ENCODE results near the gene PLAAT2. TPM values are rescaled to one million over a fixed set of nuclear protein-coding genes. Genes with fewer than 3 reads are reported as not detected.

PLAAT2 gene
- total RNA-seq = under 1 TPM in 1 of 4 donors, not detected in 3; 0.47 TPM

DNA sequence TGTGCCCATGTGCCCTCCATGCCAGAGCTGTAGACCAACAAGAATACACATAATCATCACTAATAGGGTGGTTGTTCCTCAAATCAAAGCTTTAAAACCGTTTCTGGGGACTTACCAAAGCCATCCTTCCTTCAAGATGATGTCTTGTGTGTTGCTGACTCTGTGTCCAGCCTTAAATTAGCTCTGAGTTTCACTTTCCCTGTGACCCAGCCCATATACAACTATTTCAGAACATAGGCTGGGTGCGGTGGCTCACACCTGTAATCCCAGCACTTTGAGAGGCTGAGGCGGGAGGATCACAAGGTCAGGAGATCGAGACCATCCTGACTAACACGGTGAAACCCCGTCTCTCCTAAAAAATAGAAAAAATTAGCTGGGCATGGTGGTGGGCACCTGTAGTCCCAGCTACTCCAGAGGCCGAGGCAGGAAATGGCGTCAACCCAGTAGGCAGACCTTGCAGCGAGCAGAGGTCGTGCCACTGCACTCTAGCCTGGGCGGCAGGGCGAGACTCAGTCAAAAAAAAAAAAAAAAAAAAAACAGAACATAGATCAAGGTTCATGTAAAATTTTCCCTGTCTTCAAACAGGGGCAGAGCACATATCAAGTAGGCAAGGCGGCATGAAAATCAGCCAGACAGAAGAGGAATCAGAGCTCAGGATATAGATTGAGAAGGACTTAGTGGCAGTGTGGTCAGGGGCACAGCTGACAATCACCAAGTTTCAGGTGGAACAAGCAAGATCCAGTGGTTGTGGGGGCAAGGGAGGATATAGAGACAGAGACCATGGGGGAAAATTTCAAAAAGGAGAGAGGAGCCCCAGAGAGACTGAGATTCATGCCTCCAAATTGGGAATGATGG is at the start of gene PLAAT2:
PLAAT2 (minus strand) TSS at position 179 of the 855 bp plus-strand sequence; CDS start at position 124, 55 bp downstream.
- no peak for DNase-seq
- no peaks in the 10 kb centered on the region for H3K36me3 ChIP-seq
- 87 to 90% methylated on average over 7 to 10 of the region's 13 CpGs for WGBS, 2 donors
- H3K4me1 ChIP-seq = peaks cover 30 to 63% (median 40%) of the 10 kb centered on the region in 3 donors
- H3K9me3 ChIP-seq = no peaks in the 10 kb centered on the region
- intact Hi-C loops (cut with DNase I) = no loop called here
- no peak for TF ChIP-seq POLR2A (IDR thresholded peaks at IDR 0.05)
- no peaks in the 10 kb centered on the region for H3K27me3 ChIP-seq
- H3K27ac ChIP-seq = peak within 1 kb of the TSS; percentile 84 to 90 (median 88)
- H3K4me3 ChIP-seq = no peak within 1 kb of the TSS

GRCh38 chr11:63612181-63612580 is 49.0 kb upstream of the PLAAT2 start:
- Histone ChIP-seq H3K27me3 (peaks cover 0 to 13% (median 0%) of the 10 kb centered on the region in 4 donors), H3K36me3 (no peaks in the 10 kb centered on the region), H3K4me3 (no peak overlapping the region), H3K4me1 (peaks cover 4 to 54% (median 18%) of the 10 kb centered on the region in 3 donors), H3K9me3 (no peaks in the 10 kb centered on the region), H3K27ac (peak overlapping the region in 1 of 4 donors; percentile 81)
- TF ChIP-seq POLR2A (IDR thresholded peaks at IDR 0.05) = no peak
- TF ChIP-seq, protein P1, sequence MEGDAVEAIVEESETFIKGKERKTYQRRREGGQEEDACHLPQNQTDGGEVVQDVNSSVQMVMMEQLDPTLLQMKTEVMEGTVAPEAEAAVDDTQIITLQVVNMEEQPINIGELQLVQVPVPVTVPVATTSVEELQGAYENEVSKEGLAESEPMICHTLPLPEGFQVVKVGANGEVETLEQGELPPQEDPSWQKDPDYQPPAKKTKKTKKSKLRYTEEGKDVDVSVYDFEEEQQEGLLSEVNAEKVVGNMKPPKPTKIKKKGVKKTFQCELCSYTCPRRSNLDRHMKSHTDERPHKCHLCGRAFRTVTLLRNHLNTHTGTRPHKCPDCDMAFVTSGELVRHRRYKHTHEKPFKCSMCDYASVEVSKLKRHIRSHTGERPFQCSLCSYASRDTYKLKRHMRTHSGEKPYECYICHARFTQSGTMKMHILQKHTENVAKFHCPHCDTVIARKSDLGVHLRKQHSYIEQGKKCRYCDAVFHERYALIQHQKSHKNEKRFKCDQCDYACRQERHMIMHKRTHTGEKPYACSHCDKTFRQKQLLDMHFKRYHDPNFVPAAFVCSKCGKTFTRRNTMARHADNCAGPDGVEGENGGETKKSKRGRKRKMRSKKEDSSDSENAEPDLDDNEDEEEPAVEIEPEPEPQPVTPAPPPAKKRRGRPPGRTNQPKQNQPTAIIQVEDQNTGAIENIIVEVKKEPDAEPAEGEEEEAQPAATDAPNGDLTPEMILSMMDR (IDR thresholded peaks at IDR 0.05) = no peak
- no peak for DNase-seq
- intact Hi-C loops (cut with DNase I) = no loop called here

GRCh38 chr11:63611395-63611747 is 48.2 kb upstream of the PLAAT2 start:
- intact Hi-C loops (cut with DNase I) = no loop called here
- no peak overlapping the region for H3K4me3 ChIP-seq
- no peak for TF ChIP-seq POLR2A (IDR thresholded peaks at IDR 0.05)
- TF ChIP-seq, protein P1 (IDR thresholded peaks at IDR 0.05) = no peak
- H3K27ac ChIP-seq = peak overlapping the region in 1 of 4 donors; percentile 60
- WGBS, 2 donors = 64 to 78% methylated on average over 1 of the region's 1 CpG
- H3K36me3 ChIP-seq = no peaks in the 10 kb centered on the region
- H3K4me1 ChIP-seq = peaks cover 4 to 54% (median 18%) of the 10 kb centered on the region in 3 donors
- H3K9me3 ChIP-seq = no peaks in the 10 kb centered on the region
- peaks cover 0 to 13% (median 0%) of the 10 kb centered on the region in 4 donors for H3K27me3 ChIP-seq
- DNase-seq = no peak

GRCh38 chr11:63610604-63611394 is 47.6 kb upstream of the PLAAT2 start:
- 68 to 78% methylated on average over 12 to 14 of the region's 14 CpGs for WGBS, 2 donors
- TF ChIP-seq, protein P1 (IDR thresholded peaks at IDR 0.05) = peak in 1 of 6 experiments; percentile 4
- TF ChIP-seq POLR2A (IDR thresholded peaks at IDR 0.05) = no peak
- peak overlapping the region in 2 of 4 donors; percentile 2 to 60 for H3K27ac ChIP-seq
- H3K4me1 ChIP-seq = peaks cover 4 to 54% (median 18%) of the 10 kb centered on the region in 3 donors
- DNase-seq = no peak
- H3K36me3 ChIP-seq = no peaks in the 10 kb centered on the region
- intact Hi-C loops (cut with DNase I) = no loop called here
- H3K27me3 ChIP-seq = peaks cover 0 to 13% (median 0%) of the 10 kb centered on the region in 4 donors
- H3K4me3 ChIP-seq = peak overlapping the region in 1 of 4 donors; percentile 0
- no peaks in the 10 kb centered on the region for H3K9me3 ChIP-seq

- 87 to 95% methylated on average over 9 to 10 of the region's 14 CpGs for WGBS, 2 donors
- Histone ChIP-seq H3K27ac (peak overlapping the region in 2 of 4 donors; percentile 2 to 60), H3K4me1 (peaks cover 4 to 54% (median 18%) of the 10 kb centered on the region in 3 donors), H3K27me3 (peaks cover 0 to 13% (median 0%) of the 10 kb centered on the region in 4 donors), H3K4me3 (no peak overlapping the region), H3K36me3 (no peaks in the 10 kb centered on the region), H3K9me3 (no peaks in the 10 kb centered on the region)
- TF ChIP-seq, protein P1 (IDR thresholded peaks at IDR 0.05) = no peak
- no peak for TF ChIP-seq POLR2A (IDR thresholded peaks at IDR 0.05)
- intact Hi-C loops (cut with DNase I) = no loop called here
- DNase-seq = no peak
Measured at GRCh38 chr11:63609971-63610580, 46.9 kb upstream of the PLAAT2 start.
